HepG2 (cell line): Measurements from ENCODE around the gene MRPL58. TPM values are rescaled to one million over a fixed set of nuclear protein-coding genes. Genes with fewer than 3 reads are reported as not detected.
A peak's percentile ranks its signal among the peaks of the same experiment; 100 is the strongest.

Experiments
- ADNP ChIP-seq: sonication (generic); formaldehyde crosslinking; IDR thresholded peaks from 2 replicates; pipeline ENCODE4 v1.4.0; 2020; ENCODE audit warnings: missing genetic modification reagents
- AHDC1 ChIP-seq: sonication (generic); formaldehyde crosslinking; IDR thresholded peaks from 2 replicates; pipeline ENCODE4 v1.5.1; 2020; ENCODE audit warnings: mild to moderate bottlenecking, missing genetic modification reagents, borderline replicate concordance
- ARID3A ChIP-seq: IDR thresholded peaks from 2 replicates; pipeline ENCODE4 v1.6.1; 2012; ENCODE audit warnings: low read depth, low read length, improper control_type of control experiment
- HNRNPLL ChIP-seq: fragments of 200-400 bp; formaldehyde crosslinking; IDR thresholded peaks from 2 replicates; pipeline ENCODE4 v1.6.1; 2017; ENCODE audit warnings: mild to moderate bottlenecking, low read depth, low read length; ENCODE audit not compliant: poor library complexity, severe bottlenecking
- MNT ChIP-seq: fragments of 450-650 bp; IDR thresholded peaks from 2 replicates; pipeline ENCODE4 v1.6.1; 2016
- MYNN ChIP-seq: sonication (generic); formaldehyde crosslinking; IDR thresholded peaks from 2 replicates; pipeline ENCODE4 v1.4.0; 2020; ENCODE audit warnings: mild to moderate bottlenecking, low read depth, missing genetic modification reagents
- NFKBIZ ChIP-seq: IDR thresholded peaks from 2 replicates; pipeline ENCODE4 v1.6.1; 2018; ENCODE audit warnings: missing genetic modification reagents, missing compliant biosample characterization
- ZFYVE20 ChIP-seq: sonication (generic); formaldehyde crosslinking; IDR thresholded peaks from 2 replicates; pipeline ENCODE4 v1.8.0; 2023; ENCODE audit warnings: low read depth, mild to moderate bottlenecking, moderate library complexity, missing genetic modification reagents, borderline replicate concordance
- ZNF234 ChIP-seq: sonication (generic); formaldehyde crosslinking; conservative IDR thresholded peaks from 2 replicates; pipeline ENCODE4 v1.5.1; 2020; ENCODE audit warnings: mild to moderate bottlenecking, missing genetic modification reagents
- ZNF292 ChIP-seq: sonication (generic); formaldehyde crosslinking; IDR thresholded peaks from 2 replicates; pipeline ENCODE4 v1.8.1; 2022; ENCODE audit warnings: mild to moderate bottlenecking, low read depth, missing genetic modification reagents, borderline replicate concordance
- ZNF501 ChIP-seq: sonication (generic); formaldehyde crosslinking; IDR thresholded peaks from 2 replicates; pipeline ENCODE4 v1.5.1; 2020; ENCODE audit warnings: mild to moderate bottlenecking, moderate library complexity, missing genetic modification reagents
- ZNF572 ChIP-seq: sonication (generic); formaldehyde crosslinking; IDR thresholded peaks from 2 replicates; pipeline ENCODE4 v1.5.1; 2020; ENCODE audit warnings: mild to moderate bottlenecking, missing genetic modification reagents
- ZNF644 ChIP-seq: IDR thresholded peaks from 2 replicates; pipeline ENCODE4 v1.6.1; 2016; ENCODE audit warnings: low read depth
- ZNF747 ChIP-seq: sonication (generic); formaldehyde crosslinking; IDR thresholded peaks from 2 replicates; pipeline ENCODE4 v1.8.1; 2023; ENCODE audit warnings: missing genetic modification reagents, mild to moderate bottlenecking, borderline replicate concordance
- ZNF761 ChIP-seq: sonication (generic); formaldehyde crosslinking; conservative IDR thresholded peaks from 2 replicates; pipeline ENCODE4 v1.4.0; 2020; ENCODE audit warnings: mild to moderate bottlenecking, missing genetic modification reagents
- polyA plus RNA-seq, 8 experiments: library from polyadenylated mRNA; depleted of rRNA in 3 of 8; stranded (reverse) in 7 of 8; unstranded in 1 of 8; fragments of >200 nt; fragmentation: Illumina TruSeq in 4 of 8; extraction: Trizol in 4 of 8; gene quantifications; 2 replicates each; pipeline versions ENCODE4 v1.2.1 to v1.2.3, GENCODE V29; 2011 to 2016; ENCODE audit warnings: low read depth in 4 of 8, missing spikeins in 1 of 8, mixed read lengths in 1 of 8; ENCODE audit not compliant: insufficient read depth in 1 of 8
- total RNA-seq, 5 experiments: library from RNA; depleted of rRNA; stranded (reverse); fragments of >200 nt; fragmentation: Illumina TruSeq; extraction: Trizol; gene quantifications; 2 replicates each; pipeline ENCODE4 v1.2.3, GENCODE V29; 2016; ENCODE audit warnings: low read depth in 1 of 5
- TF ChIP-seq, protein P1 (sequence below): sonication (generic); formaldehyde crosslinking; IDR thresholded peaks from 2 replicates; pipeline ENCODE4 v1.4.0; 2020; ENCODE audit warnings: missing genetic modification reagents, mild to moderate bottlenecking, borderline replicate concordance

MRPL58 gene
- total and polyA plus RNA-seq, 2 of the 13 experiments (the other 11 are each of a cell fraction or from before 2014, with no cell fraction given), result 44.9 to 68.9 TPM

DNA sequence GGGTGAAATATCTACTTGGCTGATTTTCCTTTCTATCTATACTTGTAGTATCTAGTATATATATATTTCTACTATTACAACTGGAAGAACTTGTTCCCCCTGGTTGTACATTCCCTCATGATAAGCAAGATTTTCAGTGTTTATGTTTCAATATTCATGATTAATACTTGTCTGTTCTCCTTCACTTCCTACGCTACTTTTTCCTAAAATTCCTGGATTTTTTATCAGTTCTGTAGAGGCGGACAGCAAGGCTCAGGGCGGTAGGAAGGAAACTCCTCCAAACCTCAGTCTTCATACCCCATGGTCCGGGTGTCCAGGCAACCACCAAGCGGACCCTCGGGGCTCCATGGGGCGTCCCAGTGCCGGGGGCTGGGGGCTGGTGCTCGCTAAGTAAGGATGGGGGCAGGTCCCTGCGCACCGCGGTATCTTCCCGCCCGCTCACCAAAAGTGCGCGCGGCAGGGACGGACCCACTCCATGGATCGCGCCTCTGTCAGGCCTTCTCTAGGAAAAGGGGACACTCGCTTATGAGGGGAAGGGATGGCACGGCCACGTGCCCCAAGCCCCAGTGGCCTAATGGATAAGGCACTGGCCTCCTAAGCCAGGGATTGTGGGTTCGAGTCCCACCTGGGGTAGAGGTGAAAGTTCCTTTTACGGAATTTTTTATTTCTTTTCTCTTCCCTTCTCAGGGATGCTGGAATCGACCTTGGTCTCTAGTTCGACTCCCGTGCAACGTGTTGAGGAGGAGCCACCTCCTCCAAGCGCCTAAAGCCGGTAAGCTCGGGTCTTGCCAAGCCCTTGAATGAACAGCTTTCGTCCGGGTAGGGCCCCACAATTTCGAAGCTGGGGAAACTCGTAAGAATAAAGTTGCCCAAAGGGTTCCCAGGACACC is 21.1 kb downstream of the MRPL58 start (continued):
- TF ChIP-seq MNT, result peak; percentile 81
- peak; percentile 77 for TF ChIP-seq ARID3A
- no peak for TF ChIP-seq ZFYVE20 (CRISPR knock-in tag)
- TF ChIP-seq ZNF747 (CRISPR knock-in tag), result peak; percentile 63; the same call in 1 of the 2 replicates
- TF ChIP-seq, protein P1, sequence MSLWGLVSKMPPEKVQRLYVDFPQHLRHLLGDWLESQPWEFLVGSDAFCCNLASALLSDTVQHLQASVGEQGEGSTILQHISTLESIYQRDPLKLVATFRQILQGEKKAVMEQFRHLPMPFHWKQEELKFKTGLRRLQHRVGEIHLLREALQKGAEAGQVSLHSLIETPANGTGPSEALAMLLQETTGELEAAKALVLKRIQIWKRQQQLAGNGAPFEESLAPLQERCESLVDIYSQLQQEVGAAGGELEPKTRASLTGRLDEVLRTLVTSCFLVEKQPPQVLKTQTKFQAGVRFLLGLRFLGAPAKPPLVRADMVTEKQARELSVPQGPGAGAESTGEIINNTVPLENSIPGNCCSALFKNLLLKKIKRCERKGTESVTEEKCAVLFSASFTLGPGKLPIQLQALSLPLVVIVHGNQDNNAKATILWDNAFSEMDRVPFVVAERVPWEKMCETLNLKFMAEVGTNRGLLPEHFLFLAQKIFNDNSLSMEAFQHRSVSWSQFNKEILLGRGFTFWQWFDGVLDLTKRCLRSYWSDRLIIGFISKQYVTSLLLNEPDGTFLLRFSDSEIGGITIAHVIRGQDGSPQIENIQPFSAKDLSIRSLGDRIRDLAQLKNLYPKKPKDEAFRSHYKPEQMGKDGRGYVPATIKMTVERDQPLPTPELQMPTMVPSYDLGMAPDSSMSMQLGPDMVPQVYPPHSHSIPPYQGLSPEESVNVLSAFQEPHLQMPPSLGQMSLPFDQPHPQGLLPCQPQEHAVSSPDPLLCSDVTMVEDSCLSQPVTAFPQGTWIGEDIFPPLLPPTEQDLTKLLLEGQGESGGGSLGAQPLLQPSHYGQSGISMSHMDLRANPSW, result peak; percentile 88
- peak; percentile 80; the same call in 1 of the 2 replicates for TF ChIP-seq ZNF761 (CRISPR knock-in tag)
- peak; percentile 62 for TF ChIP-seq HNRNPLL
- TF ChIP-seq ZNF234, result peak; percentile 78; the same call in 1 of the 2 replicates
- TF ChIP-seq ZNF501 (CRISPR knock-in tag), result peak; percentile 95
- TF ChIP-seq AHDC1 (CRISPR knock-in tag), result no peak
- TF ChIP-seq NFKBIZ, result peak; percentile 74; the same call in 1 of the 2 replicates
- TF ChIP-seq MYNN (CRISPR knock-in tag), result peak; percentile 85; the same call in 1 of the 2 replicates
- peak; percentile 88; the same call in 1 of the 2 replicates for TF ChIP-seq ZNF572 (CRISPR knock-in tag)
- no peak; the same call in 1 of the 2 replicates for TF ChIP-seq ZNF292 (CRISPR knock-in tag)
- TF ChIP-seq ADNP (CRISPR knock-in tag), result no peak
- no peak for TF ChIP-seq ZNF644 (CRISPR knock-in tag)
